Left cardiac atrium (tissue), 4 donors: ENCODE data around the gene SDF2. TPM values are rescaled to one million over a fixed set of nuclear protein-coding genes. Genes with fewer than 3 reads are reported as not detected.
A peak's percentile ranks its signal among the peaks of the same experiment; 100 is the strongest.

Experiments used
- ATAC-seq, 2 donors: fragments of 200-7000 bp; cut with Tn5 transposase; one replicate each; pipeline ENCODE4 v1.9.1; 2020; ENCODE audit warnings: mild to moderate bottlenecking in 2 of 2, moderate library complexity in 2 of 2
- DNase-seq: peaks from one replicate; pipeline ENCODE4 v3.0.0-alpha.2; 2020
- intact Hi-C, 2 donors: fragments of 100-400 bp; cut with DNase I; formaldehyde crosslinking; loops; one replicate each; pipeline versions ENCODE4 v1.14.1 to v1.15.1; 2022 to 2023
- long read RNA-seq: library from polyadenylated mRNA; unstranded; transcript quantifications from one replicate; pipeline ENCODE4 v2.0.0, GENCODE V29; 2021
- total RNA-seq, 2 donors: library from RNA; stranded (reverse); fragmentation: NEBNext Ultra II Directional; extraction: Animal tissue kit (Norgen Biotek cat#: 25700); gene quantifications; one replicate each; pipeline ENCODE4 v1.2.1, GENCODE V29; 2021
- donor health status: DM: no; HTN: yes; CAD: no.
- donor health status: DM: no; HTN: yes; CAD: no; lungs with severe emphysema.
- donor health status: DM: yes; HTN: yes; CAD: no.
- donor health status: Dilated cardiomyopathy.

SDF2 gene
- 10 to 100 TPM; 32.9 to 33.7 TPM for total RNA-seq
- long read RNA-seq, transcript SDF2-201 (3 exons, 1,568 nt), result major isoform, 16 of 18 reads
- long read RNA-seq, partial matches to known transcripts, result 0 of 18 reads
- long read RNA-seq, other reads (novel, unspliced or antisense), result 0 of 18 reads

DNA sequence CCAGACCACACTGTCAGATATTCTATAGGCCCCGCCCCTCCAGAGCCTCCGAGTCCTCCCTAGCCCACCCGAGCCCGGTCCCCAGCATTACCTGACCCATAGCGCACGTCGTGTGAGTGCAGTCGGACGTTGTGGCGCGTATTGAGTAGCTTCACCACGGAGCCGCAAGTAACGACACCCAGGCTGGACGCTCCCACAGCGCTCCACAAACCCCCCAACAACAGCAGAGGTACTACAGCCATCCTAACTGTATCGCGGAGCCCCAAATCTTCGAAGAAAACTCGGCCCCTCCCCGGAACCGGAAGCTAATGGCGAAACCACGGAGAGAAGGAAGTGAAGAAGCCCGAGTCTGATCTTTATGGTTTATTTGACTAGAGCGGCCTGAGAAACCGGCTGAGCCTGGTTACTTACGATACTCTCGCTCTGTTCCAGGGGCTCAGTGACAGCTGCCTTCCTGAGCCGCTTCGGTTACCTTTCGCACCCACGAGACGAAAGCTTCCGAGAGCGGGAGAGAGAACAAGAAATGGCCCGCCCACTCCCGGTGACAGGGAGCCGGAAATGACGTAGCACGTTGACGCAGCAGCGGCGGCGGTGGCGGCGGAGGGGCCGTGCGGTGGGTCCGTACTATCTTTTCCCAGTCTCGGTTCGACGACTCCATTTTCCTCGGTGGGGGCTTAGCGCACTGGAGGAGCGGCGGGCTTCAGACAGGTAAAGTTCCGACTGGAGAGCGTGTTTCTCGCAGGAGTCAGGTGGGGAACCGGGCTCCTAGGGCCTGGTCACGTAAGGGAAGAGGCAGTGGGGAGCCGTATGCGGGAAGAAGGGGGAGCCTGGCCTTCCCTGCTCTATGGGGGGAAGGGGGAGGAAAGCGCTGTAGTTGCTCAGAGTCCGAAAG lies at the start of gene SDF2, which contains the start of gene SUPT6H:
SDF2 (minus strand) TSS at position 272 of the 892 bp plus-strand sequence; CDS start at position 242, 30 bp downstream.
SUPT6H (plus strand) TSS at position 571 of the 892 bp plus-strand sequence. CDS start 11,197 bp downstream, outside the sequence.
- ATAC-seq, result peak; percentile 97
- intact Hi-C loops, result no loop called here
- DNase-seq, result peak; percentile 94

- ATAC-seq (peak; percentile 96 to 97), DNase-seq (peak; percentile 91)
- intact Hi-C loops, result no loop called here
Observed at GRCh38 chr17:28710861-28711722, 49.4 kb upstream of the SDF2 start.

GRCh38 chr17:28707339-28707720 lies 45.6 kb upstream of the SDF2 start:
- ATAC-seq, result no peak
- intact Hi-C loops, result no loop called here
- DNase-seq, result no peak

DNA sequence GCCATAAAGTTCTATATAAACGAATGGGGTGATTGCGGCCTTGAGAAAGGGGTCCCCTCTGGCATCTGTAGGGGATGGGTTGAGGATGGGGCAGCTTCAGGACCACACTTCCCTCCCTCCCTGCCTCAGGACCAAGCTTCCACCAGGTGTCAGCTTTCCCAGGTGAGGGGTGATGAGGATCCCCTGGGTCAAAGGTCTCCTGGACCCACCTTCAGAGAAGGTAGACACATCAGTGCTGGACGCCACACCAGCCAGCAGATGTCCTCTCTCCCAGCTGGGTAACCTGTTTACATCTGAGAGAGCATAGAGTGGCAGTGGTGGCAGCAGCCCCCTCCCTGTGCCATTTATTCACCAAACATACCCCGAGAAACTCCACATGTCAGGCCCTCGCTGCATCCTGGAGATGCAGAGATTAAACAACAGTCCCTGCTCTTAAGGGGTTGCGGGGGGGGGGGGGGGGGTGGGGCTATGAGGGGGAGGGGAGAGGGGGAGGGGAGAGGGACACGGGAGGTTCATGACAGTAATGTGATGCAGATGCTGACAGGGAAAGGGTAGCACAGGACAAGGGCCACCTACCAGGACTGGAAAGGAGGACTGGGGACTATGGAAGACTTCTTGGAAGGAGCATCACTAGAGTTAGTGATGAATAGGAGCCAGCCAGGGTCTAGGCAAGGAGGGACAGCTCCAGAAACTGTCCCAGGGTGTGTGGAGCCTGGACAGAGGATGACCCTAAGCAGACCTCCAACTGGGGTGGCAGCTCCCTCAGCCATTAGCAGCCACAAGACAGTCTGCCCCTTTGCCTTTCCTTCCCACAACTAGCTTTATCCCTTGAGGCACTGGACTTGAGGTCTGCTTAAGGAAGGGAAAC lies 45.0 kb upstream of the SDF2 start:
- DNase-seq (no peak), ATAC-seq (no peak)
- intact Hi-C loops, result no loop called here

GRCh38 chr17:28705728-28706334 lies 44.1 kb upstream of the SDF2 start:
- ATAC-seq, result no peak
- no peak for DNase-seq
- intact Hi-C loops, result no loop called here

GRCh38 chr17:28705074-28705659 lies 43.5 kb upstream of the SDF2 start:
- DNase-seq, result no peak
- no peak for ATAC-seq
- intact Hi-C loops, result no loop called here

DNA sequence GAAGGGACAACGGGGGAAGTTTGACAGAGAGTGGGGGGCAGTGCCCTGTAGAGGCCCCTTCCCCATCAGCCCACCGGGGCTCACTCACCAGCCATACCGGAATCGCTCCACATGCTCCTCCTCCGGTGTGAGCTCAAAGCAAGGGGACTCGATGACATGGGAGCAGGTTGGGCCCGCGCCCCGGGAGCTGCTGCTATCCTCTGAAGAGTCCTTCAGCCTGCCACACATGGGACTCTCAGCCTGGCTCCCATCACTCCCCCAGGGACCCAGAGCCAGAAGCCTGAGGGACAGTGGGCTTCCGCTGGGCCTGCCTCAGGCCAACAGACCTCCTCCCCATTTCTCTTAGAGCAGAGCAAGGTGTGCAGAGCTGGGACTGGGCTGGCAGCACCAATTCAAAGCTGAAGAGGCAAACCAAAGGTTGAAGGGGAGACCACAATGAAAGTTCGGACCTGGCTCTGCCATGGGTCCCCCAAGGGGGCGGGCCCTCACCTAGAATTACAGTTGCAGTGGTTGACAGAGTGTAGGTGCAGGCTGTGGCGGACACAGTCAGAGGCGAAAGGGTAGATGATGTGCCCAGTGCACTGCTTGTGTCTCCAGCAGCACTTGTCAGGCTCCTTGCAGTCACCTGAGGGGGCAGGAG lies 42.6 kb upstream of the SDF2 start:
- intact Hi-C loops, result no loop called here
- ATAC-seq (no peak), DNase-seq (no peak)

GRCh38 chr17:28703552-28704218 lies 42.0 kb upstream of the SDF2 start:
- ATAC-seq (no peak), DNase-seq (no peak)
- intact Hi-C loops, result no loop called here

DNA sequence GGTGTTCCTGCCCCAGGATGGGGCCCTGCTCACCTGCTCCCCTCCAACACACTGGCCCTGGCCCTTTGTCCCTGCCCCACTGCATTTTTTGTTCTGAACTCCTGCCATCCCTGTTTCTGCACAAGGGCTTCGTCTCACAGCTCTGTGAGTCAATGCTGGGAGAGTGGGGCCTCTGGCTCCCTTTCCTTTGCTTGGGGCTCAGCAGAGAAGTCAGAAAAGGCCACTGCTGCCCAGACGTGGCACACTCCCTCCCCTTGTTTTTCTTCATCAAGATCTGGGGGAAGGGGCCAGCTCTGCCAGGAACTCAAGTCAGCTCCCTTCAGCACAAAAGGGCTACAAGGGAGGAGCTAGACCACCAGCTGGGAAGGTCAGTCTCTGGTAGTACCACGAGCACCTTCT lies 41.0 kb upstream of the SDF2 start:
- ATAC-seq, result no peak
- no peak for DNase-seq
- intact Hi-C loops, result no loop called here

DNA sequence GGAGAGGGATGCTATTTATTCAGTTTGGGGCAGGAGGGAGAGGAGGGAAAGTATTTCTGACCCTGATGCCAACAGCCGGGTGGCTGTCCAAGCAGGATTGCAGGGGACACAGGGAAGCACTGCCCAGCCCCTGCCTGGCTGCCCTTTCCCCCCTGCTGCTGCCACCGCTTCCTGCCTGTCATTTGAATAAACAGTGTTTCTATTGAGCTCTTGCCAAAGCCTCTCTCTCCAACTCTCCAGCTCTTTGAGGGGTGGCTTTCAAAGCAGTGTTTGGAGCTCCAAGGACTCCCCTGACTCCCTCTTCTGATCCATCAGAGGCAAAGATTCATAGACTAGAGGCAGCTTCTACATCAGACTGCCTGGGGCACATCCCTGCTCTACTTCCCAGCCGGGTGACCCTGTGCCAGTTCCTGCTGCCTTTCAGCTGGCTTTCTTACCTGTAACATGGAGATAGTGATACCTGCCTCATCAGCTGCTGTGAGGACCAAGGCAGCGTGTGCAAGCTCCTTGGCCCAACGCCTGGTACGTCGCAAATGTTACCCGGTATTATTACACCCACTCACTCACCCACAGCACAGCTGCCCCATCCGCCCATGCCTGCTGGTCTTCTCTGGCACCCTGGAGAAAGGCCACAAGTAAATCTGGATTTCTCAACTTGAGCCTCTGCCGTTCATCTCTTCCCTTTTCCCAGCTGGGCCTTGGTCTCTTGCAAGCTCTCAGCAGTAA lies 40.5 kb upstream of the SDF2 start:
- no peak for ATAC-seq
- no peak for DNase-seq

DNA sequence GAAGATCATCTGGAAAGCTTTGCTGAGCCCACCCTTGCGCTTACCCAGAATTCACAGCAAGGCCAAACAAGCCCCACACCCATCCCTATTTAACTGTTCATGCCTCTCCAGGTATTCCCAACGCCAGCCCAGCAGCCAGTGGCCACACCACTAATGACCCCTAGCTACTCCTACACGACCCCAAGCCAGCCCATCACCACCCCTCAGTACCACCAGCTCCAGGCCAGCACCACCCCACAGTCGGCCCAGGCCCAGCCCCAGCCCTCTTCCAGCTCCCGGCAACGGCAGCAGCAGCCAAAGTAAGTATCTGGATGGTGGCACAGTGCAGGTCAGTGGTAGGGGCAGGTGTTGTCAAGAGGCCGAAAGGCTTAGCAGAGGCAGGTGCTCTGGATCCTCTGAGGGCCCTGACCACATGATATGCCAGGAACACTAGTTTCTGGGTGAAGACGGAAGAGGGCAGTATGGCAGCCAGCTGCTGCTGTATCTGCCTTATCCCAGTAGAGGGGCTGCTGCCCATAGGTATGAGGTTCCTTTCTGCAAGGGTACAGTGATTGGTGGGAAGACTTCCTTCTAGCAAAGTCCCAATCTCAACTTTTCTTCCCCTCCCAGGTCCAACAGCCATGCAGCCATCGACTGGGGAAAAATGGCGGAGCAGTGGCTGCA lies 39.3 kb upstream of the SDF2 start:
- DNase-seq (no peak), ATAC-seq (no peak)
- intact Hi-C loops, result no loop called here

More for the DNA sequence above, 40.5 kb upstream of the SDF2 start:
- intact Hi-C loops, result no loop called here

DNA sequence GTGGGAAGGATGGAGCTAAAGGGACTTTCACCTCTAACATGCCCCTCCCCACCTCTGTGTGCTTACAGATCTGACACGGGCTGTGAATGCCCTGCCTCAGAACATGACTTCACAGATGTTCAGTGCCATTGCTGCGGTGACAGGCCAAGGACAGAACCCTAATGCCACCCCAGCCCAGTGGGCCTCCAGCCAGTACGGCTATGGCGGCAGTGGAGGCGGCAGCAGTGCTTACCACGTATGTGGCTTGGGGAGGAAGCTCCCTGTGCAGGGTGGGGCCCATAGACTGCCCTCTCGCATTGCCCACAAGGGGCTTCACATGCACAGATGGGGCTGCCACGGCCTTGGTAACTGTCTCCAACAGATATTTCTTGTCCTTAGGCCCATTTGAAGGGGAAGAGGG lies 38.6 kb upstream of the SDF2 start:
- intact Hi-C loops, result no loop called here
- no peak for ATAC-seq
- no peak for DNase-seq

DNA sequence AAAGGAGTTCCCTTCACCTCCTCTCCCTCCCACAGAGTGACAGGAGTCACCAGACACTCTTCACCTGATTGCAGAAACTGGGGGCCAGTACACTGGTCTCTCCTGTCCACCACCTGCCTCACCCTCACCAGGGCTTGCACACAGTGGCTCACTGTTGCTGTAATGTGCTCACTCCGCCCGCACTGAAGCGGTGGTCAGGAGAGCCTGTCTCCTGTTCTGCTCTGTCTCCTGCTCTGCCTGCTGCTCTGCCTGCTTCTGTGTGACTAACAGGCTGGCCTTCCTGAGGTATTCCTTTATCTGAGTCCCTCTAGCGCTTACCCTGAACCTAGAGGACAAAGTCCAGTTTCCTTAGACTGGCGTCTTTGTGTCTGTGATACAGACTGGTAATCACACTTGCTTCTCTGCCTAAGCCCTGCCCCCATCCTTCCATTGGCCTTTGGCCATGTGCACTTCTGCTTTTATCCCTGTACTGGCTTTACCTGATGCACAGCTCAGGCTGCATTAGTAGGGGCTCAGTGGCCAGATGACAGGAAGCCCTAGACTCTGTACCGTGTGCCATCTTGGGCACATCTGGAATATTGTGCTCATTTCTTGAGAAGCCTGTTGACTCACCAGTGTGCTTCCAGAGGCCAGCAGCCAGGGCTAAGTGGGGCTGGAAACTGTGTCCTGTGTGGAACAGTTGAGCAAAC lies 36.7 kb upstream of the SDF2 start:
- DNase-seq, result no peak
- no peak for ATAC-seq
- intact Hi-C loops, result no loop called here

GRCh38 chr17:28693869-28694268 lies 32.2 kb upstream of the SDF2 start:
- no peak for DNase-seq
- intact Hi-C loops, result no loop called here
- ATAC-seq, result no peak

DNA sequence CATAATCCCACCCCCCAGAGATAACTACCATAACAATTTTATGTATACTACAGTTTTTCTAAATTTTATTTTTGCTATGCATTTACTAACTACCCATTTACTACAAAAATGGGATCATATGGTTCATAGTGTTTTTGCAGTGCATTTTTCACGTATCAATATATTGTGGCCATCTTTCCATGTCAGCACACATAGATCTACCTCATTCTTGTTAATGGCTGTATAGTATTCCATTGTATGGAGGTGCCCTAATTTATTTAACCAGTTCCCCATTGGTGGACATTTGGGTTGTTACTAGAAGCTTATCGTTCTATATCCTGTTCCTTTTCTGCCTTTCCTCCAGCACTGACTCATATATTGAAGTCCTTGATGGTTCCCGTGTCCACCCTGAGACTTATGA lies 27.3 kb upstream of the SDF2 start:
- DNase-seq (no peak), ATAC-seq (no peak)
- intact Hi-C loops, result no loop called here
